ENCODE data around the gene SMIM45.
"Not testable (repeated sequence)": the region's sequence is repeated elsewhere in the genome, so short reads cannot be mapped to it uniquely, and the experiment has no call there.

The SMIM45 gene

DNA sequence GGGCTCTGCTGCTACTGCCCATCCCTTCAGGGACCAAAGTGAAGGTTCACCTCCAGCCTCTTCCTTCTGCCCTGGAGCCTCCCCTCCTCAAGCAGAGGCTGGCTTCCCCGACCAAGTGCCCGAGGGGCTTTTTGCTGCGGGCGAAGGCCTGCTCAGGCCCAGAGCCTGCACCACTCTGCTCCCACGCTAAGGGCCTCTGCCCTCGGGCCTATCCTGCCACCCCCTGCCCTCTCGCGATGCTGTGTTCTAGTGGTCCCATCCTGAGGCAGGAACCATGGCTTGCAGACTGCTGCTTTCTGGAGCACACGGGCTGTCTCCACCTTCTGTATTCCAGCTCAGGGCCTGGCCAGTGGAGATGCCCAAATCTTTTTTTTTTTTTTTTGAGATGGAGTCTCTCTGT lies 16.4 kb upstream of the SMIM45 start:
- DNase-seq: no peak

DNA sequence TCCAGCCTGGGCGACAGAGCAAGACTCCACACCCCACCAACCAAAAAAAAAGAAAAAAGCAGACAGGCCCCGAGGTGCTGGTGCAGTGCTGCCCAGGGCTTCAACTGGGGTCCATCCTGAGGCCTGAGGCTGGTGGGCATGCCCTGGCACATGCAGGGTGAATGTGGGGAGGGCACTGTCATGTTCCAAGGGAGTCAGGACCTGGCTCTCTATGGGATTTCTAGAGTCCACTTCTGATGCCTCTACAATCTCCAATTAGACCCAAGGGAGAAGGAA lies 15.1 kb upstream of the SMIM45 start:
- no peak for DNase-seq

DNA sequence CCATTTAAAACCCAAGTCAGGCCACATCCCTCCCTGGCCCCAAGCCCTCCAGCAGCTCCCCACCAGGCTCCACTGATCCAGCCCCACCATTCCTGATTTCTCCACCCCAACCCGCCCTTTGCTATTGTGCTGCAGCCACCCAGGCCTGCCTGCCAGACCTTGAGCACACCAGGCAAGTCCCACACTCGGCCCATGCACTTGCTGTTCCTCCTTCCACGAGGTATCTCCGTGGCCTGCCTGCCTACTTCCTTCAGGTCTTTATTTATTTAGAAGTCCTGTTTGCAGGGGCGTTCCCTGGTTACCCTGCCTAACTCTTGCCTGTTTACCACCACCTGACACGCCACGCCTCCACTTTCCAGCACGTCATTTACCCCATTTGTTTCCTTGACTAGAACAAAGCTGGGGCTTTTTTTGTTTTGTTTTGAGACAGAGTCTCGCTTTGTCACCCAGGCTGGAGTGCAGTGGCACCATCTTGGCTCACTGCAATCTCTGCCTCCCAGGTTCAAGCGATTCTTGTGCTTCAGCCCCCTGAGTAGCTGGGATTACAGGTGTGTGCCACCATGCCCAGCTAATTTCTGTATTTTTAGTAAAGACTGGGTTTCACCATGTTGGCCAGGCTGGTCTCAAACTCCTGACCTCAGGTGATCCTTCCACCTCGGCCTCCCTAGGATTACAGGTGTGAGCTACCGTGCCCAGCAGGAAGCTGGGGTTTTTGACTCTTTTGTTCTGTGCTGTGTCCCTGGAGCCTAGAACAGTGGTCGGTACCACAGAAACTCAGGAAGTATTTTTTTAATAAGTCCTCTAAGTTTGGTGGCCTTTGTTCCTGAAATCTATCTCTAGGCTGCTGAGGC lies 11.7 kb upstream of the SMIM45 start:
- no peak for DNase-seq

DNA sequence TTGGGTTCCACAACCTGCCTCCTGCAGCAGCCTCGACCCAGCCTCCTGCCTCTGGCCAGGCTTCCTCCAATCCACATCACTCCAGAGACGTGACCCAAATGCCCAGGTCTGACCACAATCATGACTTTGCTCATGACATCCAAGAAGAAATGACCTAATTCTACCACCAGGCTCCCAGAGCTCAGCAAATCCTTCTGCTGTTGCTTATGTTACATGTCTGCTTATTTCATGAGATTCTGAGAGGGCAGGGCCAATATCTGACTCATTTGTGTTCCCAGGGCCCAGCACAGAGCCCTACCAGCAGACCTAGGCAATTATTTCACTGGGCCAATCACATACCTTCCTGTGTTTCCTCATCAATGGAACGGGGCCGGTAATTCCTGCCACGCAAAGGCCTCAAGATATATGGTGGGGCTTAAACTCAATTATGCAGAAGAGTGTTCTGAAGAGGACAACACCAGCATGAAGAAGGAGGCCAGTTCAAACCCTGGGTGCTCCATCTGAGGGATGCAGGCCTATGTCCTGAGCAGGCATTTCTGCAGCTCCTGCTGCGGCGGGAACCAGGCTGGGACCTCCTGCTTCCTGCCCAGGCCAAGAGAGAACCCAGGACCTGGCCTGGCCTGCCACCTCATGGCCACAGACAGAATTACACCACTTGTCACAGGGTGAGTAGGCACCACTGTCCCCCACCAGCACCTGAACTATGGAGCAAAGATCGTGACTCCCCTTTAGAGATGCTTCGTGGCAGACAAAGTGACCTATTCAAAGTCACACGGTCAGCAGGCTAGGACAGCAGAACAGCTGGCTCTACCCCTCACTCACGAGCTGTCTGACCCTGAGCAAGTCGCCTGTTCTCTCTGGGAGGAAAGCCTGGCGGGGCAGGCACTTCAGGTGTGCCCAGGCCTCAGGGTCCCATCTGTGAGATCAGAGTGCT lies 10.9 kb upstream of the SMIM45 start:
- DNase-seq: no peak

DNA sequence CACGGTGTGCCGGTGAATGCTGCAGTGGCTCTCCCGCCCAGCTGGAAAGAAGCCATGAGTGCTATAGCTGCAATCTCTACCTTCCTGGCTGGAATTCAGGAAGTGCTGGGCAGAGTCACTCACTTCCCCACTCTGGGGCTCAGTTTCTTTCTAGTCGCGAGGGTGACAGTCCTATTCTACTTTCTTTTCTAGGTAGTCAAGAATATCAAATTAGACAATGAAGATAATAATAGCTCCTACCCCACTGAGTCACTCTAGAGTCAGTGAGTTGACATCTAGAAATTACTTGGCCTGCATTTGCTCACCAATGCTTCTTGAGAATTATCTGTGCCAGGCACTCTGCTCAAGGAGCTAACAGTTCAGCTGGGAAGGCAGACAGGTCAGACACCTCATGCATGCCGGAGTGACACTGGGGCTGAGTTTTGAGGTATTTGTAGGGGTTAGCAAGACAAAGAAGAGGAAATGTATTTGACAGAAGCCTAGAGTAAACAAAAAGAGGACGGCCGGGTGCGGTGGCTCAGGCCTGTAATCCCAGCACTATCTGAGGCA lies 8.2 kb upstream of the SMIM45 start:
- DNase-seq: no peak

DNA sequence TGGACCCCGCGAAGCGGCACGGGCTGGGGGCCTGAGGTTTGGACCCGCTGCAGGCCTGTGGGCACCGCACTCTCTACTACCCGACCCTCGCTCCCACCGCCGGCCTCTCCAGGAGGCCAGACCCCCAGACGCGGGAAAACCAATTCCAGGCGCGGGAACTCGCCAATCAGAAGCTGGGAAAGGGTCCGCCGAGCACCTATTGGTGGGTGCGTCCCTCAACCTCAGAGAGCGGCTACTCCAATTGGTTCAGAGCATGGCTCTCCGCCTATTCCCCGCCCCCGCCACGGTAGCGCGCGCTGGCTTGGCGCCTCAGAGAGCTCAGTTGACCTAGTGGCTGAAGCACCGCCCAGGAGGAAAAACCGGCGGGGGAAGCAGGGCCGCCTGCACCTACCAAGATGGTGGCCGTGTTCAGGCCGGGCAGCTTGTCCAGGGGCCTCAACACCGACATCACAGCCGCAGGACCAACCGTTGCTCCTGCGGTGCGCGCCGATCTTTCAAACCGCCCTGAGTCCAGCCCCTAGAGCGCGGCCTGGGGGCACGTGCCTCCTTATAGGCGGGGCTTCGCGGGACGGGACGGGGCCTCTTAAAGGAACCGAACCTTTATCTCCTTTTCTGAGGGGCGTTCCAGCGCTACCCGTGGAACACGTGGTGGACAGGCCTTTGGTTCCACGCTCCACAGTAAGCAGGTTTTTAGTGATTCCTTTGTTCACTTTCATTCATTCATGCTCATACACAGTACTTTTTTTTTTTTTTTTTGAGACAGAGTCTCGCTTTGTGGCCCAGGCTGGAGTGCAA lies 5.1 kb upstream of the SMIM45 start, which contains the start of gene CENPM:
TSS of gene CENPM (minus strand) at position 524 of the 795 bp plus-strand sequence. CDS start at position 448, 76 bp downstream.
- DNase-seq: peak; percentile 50

DNA sequence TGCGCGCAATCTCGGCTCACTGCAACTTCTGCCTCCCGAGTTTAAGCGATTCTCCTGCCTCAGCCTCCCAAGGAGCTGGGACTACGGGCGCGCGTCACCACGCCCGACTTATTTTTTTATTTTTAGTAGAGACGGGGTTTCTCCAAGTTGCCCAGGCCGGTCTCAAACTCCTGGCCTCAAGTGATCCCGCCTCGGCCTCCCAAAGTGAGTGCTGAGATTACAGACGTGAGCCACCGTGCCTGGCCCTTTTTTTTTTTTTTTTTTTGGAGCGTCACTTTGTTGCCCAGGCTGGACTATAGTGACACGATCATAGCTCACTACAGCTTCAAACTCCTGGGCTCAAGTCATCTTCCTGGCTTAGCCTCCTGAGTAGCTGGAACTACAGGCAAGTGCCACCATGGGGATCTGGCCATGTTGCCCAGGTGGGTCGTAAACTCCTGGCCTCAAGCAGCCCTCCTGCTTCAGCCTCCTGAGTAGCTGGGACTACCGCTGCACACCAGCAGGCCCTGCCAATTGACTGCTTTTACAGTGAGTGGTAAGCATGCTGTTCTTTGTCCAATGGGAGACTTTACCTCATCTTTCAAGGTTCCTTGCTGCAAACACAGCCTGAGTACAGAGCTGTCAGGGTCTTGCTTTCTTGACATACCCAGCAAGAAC lies 4.4 kb upstream of the SMIM45 start:
- no peak for DNase-seq

DNA sequence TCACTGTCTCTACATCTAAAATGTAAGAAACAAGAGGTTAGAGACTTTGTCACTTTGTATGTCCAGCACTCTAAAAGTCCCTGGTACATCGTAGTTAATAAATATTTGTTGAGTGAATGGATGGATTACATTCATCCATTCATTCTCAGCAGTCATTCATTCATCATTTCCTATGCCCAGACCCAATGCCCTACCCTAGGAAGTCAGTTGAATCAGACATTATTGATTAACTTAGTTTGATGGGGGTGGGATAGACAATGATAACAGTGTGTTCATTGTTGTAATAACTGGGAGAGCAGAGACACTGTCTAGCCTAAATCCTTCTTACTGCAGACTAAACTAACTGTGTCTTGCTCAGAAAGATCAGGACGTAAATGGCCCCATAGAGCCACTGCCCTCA lies 3.8 kb upstream of the SMIM45 start:
- DNase-seq: no peak

DNA sequence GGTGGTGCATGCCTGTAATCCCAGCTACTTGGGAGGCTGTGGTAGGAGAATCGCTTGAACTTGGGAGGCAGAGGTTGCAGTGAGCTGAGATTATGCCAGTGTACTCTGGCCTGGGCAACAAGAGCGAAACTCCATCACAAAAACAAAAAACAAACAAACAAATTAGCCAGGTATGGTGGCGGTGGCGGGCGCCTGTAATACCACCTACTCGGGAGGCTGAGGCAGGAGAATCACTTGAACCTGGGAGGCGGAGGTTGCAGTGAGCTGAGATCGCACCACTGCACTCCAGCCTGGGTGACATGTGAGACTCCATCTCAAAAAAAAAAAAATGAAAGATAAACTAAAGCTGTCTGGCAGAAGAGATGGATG lies 3.0 kb upstream of the SMIM45 start:
- DNase-seq: not testable (repeated sequence)

DNA sequence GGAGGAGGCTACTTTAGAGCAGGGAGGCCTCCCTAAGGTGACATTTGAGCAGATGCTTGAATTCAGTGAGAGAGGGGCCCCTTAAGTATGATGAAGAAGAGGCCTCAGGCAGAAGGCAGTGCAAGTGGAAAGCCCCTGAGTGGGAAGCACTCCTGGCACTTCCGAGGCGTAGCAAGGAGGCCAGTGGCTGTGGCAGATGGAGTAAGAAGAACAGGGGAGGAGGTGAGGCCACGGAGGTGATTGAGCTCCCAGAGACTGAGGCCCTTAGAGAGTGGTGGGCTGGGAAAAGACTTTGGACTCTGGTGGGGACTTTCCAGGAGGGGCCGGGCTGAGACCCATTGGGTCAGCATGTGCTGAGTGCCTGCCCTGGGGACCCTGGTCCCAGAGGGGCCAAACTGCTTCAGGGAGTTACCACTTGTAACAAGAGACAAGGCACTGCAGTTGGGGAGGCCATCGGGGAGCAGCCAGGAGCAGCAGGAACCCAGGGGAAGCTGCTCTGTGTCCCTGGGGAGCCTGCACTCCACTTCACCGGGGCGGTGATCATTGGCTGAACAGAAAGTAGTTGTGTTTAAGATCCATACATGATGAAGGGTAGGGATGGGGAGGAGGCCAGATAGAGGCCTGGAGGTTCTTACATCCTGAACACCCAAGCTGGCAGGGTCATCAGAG lies 2.5 kb upstream of the SMIM45 start:
- DNase-seq: no peak

DNA sequence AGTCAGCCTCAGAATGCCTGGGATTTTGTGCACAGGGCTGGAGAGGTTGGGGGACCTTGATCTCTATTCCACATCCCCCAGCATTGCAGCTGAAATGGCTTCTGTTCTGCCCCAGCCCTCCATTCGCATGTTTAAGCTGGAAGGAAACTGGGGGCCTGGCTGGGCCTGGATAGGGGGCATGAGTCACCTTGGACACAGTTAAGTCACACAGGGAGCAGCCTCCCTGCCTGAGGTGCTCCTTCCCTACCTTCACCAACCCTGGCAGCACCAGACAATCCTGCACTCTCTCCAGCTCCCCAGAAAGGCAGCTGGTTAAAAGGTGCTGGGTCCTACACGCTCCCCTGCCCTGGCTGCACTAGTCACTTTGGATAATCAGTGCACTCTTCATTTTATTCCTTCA lies 763 bp downstream of the SMIM45 start:
- DNase-seq: no peak

DNA sequence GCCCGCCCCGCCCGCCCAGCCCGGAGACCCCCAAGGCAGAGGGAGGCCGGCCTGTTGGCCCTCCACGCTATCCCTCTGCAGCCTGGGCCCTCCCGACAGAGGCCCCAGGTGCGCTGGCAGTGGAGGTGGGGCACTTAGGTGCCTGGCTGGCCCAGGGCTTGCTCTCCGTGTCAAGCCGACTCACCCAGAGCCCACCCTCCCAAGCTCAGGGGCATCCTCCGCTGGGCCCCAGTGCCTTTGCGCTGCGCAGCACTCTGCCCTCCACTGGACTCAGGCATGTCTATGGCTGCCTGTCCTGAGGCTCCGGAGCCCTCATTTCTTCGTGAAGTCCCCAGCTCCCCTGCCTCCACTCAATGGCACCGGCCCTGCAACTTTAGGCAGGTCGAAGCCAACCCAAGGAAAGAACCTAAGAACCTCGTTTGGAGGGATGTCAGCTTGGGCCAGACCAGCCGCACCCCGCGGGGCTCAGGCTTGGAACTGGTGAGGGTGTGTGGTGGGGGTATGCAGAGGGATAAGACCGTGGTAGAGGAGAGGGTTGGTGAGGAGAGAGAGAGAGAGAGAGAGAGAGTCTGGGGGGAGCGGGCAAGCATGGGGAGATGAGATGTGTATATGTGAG lies 6.1 kb downstream of the SMIM45 start:
- DNase-seq: no peak

DNA sequence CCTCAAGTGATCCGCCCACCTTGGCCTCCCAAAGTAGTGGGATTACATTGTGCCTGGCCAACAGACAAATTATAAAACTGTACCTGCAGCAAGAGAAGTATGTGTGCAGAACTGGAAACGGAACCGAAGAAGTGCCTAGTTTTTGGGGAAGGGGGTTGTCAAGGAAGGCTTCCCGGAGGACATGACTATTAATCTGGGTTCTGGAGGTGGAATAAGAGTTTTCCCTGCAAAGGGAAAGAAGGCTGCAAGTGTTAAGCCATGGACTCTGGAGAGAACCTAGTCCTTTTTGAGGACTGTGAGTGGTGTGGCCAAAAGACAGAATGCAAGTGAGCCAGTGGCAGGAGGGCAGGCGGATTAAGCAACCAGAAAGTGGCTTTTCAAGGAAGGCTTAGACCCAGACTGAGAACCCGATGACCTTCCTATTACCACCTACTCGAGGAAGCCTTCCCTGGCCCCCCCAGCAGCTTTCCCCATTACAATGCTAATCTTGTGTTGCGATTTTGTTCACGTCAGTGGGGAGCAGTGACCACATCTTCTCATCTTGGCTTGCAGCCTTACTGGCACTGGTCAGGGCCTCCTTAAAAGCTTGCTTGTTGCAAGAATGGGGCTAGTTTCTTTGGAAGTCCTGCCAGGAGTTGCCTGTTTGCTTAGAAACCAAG lies 11.6 kb downstream of the SMIM45 start:
- no peak for DNase-seq

DNA sequence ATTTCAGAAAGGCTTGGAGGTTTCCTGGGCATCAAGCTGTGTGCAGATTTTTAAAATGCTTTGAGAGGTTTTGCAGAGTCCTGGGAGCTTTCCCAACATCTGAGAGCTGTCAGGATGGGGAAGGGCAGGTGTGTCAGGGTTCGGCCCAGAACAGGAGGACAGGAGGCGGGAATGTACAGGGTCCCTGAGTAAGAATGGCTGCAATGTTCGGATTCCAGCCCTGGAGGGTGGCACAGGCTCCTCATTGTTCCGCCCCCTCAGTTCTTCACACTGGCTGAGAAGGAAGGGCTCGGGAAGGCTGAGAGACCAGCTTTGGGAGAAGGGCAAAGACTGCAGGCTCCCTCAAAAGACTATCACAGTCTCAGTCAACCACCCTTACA lies 12.2 kb downstream of the SMIM45 start:
- no peak for DNase-seq

DNA sequence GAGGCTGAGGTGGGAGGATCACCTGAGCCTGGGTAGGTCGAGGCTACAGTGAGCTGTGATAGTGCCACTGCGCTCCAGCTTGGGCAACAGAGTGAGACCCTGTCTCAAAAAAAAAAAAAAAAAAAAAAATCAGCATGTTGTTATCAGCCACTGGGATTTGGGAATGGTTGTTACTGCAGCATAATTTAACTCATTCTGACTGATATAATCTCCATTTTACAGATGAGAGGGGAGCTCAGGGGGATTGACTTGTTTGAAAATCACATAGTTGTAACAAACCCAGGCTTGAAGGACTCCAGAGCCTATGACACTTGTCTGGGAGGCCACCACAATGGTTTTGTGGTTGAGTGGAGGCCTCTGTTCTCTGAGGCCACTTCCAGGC lies 14.3 kb downstream of the SMIM45 start:
- DNase-seq: no peak

DNA sequence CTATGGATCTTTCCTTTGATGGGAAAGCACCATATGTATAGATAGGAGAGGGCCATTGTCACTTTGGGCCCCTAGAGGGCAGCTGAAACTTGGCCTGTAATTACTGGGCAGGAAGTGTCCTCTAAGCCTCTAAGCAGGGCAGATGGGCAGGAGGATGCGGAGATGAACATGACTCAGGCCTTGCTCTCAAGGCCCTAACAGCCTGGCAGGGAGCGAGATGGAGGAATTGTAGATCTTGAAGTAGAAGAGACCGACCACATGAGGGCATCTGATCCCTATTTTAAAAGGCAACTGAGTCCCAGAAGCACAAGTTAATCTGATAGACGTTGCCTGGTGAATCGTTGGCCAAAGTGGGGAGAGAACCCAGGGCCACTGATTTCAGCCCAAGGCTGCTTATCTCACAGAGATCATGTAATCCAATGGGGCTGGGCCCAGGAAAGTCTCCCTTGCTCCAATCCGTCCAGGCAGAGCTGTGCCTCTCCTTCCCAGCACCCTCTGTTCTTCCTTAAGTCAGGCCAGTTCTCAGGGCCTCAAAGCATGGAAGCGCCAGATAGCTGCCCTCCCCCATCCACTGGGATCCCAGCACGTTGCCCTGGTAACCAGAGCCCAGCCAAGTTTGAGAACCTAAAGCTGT lies 14.8 kb downstream of the SMIM45 start:
- no peak for DNase-seq

DNA sequence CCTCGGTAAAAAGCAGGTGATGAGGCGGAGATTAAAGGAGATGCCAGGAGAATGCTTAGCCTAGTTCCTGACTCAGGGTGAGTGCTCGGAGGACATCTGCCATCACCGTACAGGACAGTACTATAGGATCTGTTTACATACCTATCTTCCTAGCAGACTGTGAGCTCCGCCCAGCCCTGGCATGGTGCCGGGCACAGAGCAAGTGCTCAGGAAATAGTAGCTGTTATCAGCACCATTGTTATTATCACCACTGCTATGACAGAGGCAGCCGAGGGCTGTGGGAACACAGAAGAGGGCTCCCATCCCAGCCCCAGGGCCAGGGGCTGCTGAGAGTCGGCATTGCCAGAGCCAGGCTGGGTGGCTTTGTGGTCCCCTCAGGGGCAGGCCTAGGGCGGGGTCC lies 16.7 kb downstream of the SMIM45 start:
- DNase-seq: no peak

DNA sequence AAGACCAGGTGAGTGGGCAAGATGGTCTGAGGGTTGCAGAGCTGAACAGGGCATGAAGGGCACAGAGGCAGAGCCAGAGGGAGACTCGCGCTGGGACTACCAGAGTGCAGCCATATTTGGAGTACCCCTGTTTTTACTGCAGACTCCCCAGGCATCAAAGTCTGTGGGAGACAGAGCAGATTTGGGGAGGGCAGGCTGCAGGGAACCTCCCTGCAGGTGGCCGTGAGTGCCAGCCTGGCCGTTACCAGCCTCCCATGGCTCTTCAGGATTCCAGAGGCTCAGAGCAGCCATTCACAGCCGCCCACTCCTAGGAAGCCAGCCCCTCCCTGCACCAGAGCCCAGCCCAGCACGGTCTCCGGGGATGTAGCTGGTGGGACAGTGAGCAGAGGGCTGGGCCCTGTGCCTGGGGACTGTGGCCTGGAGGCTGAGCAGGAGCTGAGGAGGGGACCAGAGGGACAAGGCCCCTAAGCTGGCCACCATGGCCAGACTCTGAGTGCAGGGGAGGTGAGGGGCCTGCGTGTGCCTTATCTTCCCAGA lies 17.2 kb downstream of the SMIM45 start, which contains the start of gene SEPTIN3:
TSS of gene SEPTIN3 (plus strand) at position 334 of the 537 bp plus-strand sequence. CDS start 2,050 bp downstream, outside the sequence.
- DNase-seq: no peak

DNA sequence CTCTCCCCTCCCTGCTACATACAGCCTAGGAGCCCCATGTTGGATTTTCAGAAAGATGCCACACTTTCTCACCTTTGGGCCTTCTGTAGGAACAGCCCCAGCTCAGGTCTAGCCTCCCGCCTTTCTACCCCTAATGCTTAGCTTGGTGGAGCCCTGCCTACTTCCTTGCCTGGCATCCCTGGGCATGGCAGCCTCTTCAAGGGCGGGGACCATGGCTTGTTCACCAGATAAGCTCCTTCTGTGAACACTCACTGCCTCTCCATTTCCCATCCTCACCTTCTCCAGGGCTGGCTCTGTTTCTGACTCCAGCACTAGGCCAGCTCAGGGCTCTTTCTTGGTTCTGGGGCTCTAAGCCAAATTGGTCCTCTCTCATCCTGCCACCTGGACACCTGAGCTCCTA lies 18.7 kb downstream of the SMIM45 start:
- DNase-seq: no peak

DNA sequence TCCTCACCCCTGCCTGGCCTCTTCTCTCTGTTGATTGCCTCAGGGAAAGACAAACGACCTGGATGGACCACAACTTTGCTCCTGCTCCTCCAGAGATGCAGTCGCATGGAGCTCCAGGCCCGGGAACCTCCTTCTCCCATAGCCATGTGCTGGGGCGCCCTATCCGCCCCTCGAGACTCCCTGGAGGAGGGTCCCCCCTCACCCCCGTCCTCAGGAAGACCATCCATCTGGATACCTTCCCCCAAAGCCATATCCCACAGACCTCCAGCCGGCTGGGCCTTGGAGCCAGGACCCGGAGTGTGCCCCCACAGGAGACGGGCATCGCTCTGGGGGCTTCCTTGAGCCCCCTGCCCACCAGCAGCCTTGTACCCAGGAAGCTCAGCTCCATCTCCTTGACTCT lies 19.5 kb downstream of the SMIM45 start:
- DNase-seq: no peak

All from 8988T (cell line).